Left ventricle myocardium superior (tissue), 1 donor: Measurements from ENCODE around the gene MAP3K12. TPM values are rescaled to one million over a fixed set of nuclear protein-coding genes. Genes with fewer than 3 reads are reported as not detected.

ENCODE experiments used
- ATAC-seq: fragments of 200-7000 bp; cut with Tn5 transposase; one replicate; pipeline ENCODE4 v1.9.1; 2020; ENCODE audit warnings: mild to moderate bottlenecking, moderate library complexity
- DNase-seq: peaks from one replicate; pipeline ENCODE4 v3.0.0-alpha.2; 2020
- intact Hi-C: fragments of 100-400 bp; cut with micrococcal nuclease; formaldehyde crosslinking; loops from one replicate; pipeline ENCODE4 v1.11.0; 2022
- total RNA-seq: library from RNA; stranded (reverse); fragmentation: NEBNext Ultra II Directional; extraction: Animal tissue kit (Norgen Biotek cat#: 25700); gene quantifications from one replicate; pipeline ENCODE4 v1.2.1, GENCODE V29; 2021
- donor health status: DM: no; HTN: yes; CAD: no; lungs with severe emphysema.

Gene MAP3K12
- total RNA-seq, 1 donor from 2014 or later: 4.2 TPM

DNA sequence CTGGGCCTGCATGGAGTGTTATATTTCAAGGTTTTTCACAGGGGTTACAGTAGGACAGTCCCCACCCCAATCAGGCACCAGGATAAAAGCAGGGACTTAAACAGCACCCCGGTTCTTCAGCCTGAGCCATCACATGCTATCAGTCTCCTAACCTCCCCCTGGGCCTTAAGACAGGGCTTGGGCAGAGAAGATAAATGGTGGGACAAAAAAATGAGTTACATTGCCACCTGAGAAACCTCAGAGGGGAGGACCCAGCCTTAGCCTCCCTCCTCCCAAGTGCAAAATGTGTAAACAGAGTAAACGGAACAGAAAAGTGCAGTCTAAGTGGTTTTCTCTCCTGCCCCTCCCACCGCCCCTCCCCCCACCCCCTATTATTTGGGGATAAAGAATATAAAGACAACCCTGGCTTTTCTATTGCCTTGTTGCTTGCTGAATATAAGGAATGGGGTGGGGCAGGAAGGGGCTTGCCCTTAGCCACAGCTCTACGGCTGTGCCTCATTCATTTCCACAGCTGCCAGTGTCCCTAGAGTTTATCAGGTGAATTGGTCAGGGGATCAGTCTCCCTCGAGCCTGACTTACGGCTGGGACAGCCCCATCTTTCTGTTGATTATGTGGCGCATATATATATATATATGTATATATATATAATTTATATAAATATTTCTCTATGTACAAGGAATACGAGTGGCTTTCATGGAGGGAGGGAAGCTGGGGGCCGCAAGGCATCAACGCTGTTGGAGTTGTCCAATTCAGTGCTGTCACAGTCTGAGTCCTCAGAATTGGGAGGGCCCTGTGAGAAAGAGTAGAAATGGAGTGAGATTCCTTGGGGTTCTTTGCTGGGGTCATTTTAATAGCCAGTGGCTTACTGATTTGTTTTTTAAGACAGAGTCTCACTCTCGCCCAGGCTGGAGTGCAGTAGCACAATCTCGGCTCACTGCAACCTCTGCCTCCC is 18.5 kb downstream of the MAP3K12 start:
- ATAC-seq: no peak
- intact Hi-C loops: no loop called here
- DNase-seq: no peak

GRCh38 chr12:53479331-53479730 is 19.9 kb downstream of the MAP3K12 start:
- intact Hi-C loops: no loop called here
- no peak for ATAC-seq
- no peak for DNase-seq

GRCh38 chr12:53478865-53479264 is 20.4 kb downstream of the MAP3K12 start:
- ATAC-seq (no peak), DNase-seq (no peak)
- intact Hi-C loops: no loop called here

- ATAC-seq (peak; percentile 41), DNase-seq (no peak)
- intact Hi-C loops: no loop called here
Observed at GRCh38 chr12:53476769-53477209, 22.5 kb downstream of the MAP3K12 start.

GRCh38 chr12:53474819-53475218 is 24.4 kb downstream of the MAP3K12 start:
- no peak for DNase-seq
- intact Hi-C loops: no loop called here
- no peak for ATAC-seq

GRCh38 chr12:53474077-53474476 is 25.2 kb downstream of the MAP3K12 start:
- DNase-seq (no peak), ATAC-seq (no peak)
- intact Hi-C loops: no loop called here

- intact Hi-C loops: no loop called here
- no peak for ATAC-seq
- no peak for DNase-seq
Observed at GRCh38 chr12:53472056-53472582, 27.1 kb downstream of the MAP3K12 start.

GRCh38 chr12:53468282-53468681 is 31.0 kb downstream of the MAP3K12 start:
- DNase-seq: no peak
- intact Hi-C loops: no loop called here
- ATAC-seq: peak; percentile 16

DNA sequence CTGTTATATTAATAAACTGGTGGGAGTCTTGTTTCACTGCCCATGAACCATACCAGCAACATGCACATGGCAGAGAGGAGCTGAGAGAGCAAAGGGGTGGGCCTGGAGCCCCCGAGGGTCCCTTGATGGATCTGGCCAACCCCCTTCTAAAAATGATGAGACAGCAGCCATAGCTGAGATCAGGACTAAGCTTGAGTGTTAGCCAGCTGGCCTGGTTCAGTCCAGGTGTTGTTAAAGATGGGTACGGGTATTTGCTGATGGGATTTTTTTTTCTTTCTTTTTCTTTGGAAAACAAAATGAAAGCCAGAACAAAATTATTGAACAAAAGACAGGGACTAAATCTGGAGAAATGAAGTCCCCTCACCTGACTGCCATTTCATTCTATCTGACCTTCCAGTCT is 31.4 kb downstream of the MAP3K12 start:
- DNase-seq (no peak), ATAC-seq (no peak)
- intact Hi-C loops: no loop called here

DNA sequence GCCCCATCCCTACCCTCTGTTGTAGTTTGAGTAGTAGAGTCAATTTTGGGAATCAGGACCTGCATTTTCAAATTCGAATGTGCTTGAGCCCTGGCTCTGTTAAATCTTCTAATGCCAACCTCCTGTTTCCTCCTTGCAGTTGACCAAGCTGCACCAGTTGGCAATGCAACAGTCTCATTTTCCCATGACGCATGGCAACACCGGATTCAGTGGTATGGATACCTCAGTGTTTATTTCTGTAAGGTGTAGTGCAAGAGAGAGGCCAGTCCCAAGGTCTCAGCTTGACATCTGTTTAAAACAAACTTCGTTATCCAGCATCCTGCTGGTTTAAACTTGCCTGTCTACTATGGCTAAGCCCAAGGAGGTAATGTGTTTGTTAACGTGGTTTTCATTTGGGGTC is 32.2 kb downstream of the MAP3K12 start:
- ATAC-seq: no peak

GRCh38 chr12:53466640-53467039 is 32.6 kb downstream of the MAP3K12 start:
- DNase-seq (no peak), ATAC-seq (no peak)
- intact Hi-C loops: no loop called here

More for the DNA sequence above, 32.2 kb downstream of the MAP3K12 start:
- intact Hi-C loops: no loop called here
- DNase-seq: no peak

DNA sequence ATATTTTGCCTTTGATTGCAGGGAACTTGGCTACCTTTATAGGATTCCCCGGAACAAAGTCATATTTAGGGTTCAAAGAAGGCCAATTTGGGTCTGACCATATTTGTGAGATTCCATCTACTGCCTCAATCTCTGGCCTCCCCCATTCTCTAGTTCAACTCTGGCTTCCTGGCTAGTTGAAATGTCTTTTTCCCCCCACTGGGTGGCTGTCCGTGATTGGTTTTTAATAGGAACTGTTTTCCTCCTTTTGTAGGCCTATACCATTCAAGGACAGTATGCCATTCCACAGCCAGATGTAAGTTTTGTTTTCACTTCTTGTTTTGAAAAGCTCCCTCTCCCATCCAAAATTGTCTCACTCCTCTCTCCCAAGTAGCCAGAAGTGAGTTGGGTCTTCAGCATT is 33.6 kb downstream of the MAP3K12 start:
- intact Hi-C loops: no loop called here
- ATAC-seq: no peak
- no peak for DNase-seq

- DNase-seq: no peak
- no peak for ATAC-seq
- intact Hi-C loops: no loop called here
Observed at GRCh38 chr12:53464685-53465418, 34.4 kb downstream of the MAP3K12 start.

- intact Hi-C loops: no loop called here
Observed at GRCh38 chr12:53463802-53464560, 35.3 kb downstream of the MAP3K12 start.

DNA sequence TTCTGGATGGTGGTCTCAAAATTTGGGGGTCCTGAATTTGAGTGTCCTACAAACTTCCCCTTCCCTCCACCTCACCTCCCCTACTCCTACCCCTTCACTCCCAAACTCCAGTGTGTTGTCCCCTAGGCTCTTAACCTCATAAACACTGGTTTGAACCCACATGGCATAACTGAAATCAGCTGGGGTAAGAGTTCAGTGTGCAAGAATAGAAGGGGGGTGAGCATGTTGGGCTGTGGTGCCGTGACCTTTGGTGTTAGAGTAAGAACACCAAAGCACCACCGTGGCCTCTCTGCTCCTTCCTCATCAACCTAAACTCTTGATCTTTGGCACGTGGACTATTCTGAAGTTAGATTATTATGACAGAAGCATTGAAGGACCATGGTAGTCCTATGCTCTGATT is 36.3 kb downstream of the MAP3K12 start:
- ATAC-seq: no peak
- DNase-seq: no peak
- intact Hi-C loops: no loop called here

More at GRCh38 chr12:53463802-53464560, 35.3 kb downstream of the MAP3K12 start:
- ATAC-seq (no peak), DNase-seq (no peak)

DNA sequence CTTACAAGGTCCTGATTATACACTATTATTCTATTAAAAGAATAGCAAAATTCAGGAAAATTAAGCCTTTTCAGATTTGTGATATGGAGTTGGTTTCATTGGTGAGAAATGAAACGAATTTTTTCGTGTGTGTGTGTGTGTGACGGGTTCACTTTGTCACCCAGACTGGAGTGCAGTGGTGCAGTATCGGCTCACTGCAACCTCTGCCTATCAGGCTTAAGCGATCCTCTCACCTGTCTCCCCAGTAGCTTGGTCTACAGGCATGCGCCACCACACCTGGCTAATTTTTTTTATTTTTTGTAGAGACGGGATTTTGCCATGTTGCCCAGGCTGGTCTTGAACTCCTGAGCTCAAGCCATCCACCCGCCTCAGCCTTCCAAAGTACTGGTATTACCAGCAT is 37.7 kb downstream of the MAP3K12 start:
- no peak for DNase-seq
- peak; percentile 5 for ATAC-seq
- intact Hi-C loops: no loop called here

DNA sequence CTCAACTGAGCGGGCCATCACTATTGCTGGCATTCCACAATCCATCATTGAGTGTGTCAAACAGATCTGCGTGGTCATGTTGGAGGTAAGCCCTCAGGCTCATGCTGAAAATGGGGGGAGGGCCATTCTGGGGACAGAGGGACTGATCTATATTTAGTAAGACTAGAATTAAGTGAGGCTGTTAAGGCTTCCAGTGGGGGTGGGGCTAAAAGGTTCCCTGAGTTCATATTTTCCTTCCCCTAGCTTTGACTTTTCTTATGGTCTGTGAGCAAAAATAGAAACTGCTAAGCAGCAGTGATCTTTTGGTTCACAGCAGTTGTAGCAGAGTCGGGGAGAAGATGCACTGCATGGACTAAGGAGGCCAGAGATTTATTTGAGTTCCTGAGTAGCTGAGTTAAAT is 38.2 kb downstream of the MAP3K12 start:
- DNase-seq: peak; percentile 51
- ATAC-seq: peak; percentile 88
- intact Hi-C loops: no loop called here

DNA sequence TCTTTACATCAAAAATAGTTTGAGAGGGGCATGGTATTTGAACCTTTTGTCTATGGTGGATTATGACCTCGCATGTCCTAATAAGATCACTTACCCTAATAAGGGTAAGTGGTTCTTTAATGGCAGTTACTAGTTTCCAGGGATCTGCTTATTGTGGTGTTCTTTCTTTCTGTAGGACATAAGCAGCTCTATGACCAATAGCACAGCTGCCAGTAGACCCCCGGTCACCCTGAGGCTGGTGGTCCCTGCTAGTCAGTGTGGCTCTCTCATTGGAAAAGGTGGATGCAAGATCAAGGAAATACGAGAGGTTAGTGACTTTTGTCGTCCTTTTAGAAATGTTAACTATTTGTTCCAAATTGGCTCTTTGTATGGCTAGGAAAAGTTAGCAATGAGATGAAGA is 40.2 kb downstream of the MAP3K12 start:
- ATAC-seq: no peak
- no peak for DNase-seq
- intact Hi-C loops: no loop called here

DNA sequence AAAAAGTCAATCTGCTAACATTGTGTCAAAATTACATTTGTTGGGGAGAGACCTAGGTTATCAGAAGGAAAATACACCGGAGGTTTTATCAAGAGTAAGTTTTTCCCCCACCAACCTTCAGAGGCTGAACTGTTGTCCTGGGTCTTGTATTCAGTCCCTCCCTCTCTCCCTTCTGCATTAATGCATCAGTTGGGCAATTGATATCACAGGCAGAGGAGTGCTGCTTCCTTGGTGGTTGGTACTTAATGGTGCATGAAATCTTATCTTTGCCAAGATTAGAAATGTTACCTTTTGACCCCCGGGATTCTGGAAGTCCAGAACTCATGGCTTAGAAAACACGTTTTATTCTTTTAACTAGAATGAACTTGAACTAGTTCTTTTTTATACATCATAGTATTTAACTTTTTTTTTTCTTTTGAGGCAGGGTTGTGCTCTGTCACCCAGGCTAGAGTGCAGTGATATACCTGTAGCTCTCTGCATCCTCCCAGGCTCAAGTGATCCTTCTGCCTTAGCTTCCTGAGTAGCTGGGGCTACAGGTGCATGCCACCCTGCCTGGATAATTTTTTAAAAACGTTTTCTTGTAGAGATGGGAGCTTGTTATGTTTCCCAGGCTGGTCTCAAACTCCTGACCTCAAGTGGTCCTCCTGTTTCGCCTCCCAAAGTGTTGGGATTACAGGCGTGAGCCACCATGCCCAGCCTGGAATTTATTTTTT is 42.4 kb downstream of the MAP3K12 start:
- ATAC-seq: no peak
- intact Hi-C loops: no loop called here
- DNase-seq: no peak
